ENCODE measurements around the gene PPP6R3.
"Not testable (repeated sequence)": the region's sequence is repeated elsewhere in the genome, so short reads cannot be mapped to it uniquely, and the experiment has no call there.

PPP6R3 gene

GRCh38 chr11:68531129-68531693 lies 70.7 kb downstream of the PPP6R3 start:
- no peak for DNase-seq

- DNase-seq, result no peak
These were observed 72.3 kb downstream of the PPP6R3 start for GRCh38 chr11:68532727-68533369.

- no peak for DNase-seq
These were observed 73.4 kb downstream of the PPP6R3 start for GRCh38 chr11:68533945-68534344.

- no peak for DNase-seq
These were observed 74.5 kb downstream of the PPP6R3 start for GRCh38 chr11:68535098-68535497.

- no peak for DNase-seq
These were observed 76.2 kb downstream of the PPP6R3 start for GRCh38 chr11:68536706-68537105.

GRCh38 chr11:68538025-68538424 lies 77.5 kb downstream of the PPP6R3 start:
- DNase-seq, result no peak

- no peak for DNase-seq
These were observed 78.8 kb downstream of the PPP6R3 start for GRCh38 chr11:68539395-68539794.

- DNase-seq, result not testable (repeated sequence)
These were observed 80.0 kb downstream of the PPP6R3 start for GRCh38 chr11:68540504-68540903.

GRCh38 chr11:68541116-68541515 lies 80.6 kb downstream of the PPP6R3 start:
- DNase-seq, result no peak

GRCh38 chr11:68541991-68542390 lies 81.4 kb downstream of the PPP6R3 start:
- no peak for DNase-seq

- no peak for DNase-seq
These were observed 82.1 kb downstream of the PPP6R3 start for GRCh38 chr11:68542617-68543016.

- DNase-seq, result no peak
These were observed 83.0 kb downstream of the PPP6R3 start for GRCh38 chr11:68543594-68543993.

- DNase-seq, result no peak
These were observed 84.8 kb downstream of the PPP6R3 start for GRCh38 chr11:68545347-68545746.

- DNase-seq, result no peak
These were observed 85.2 kb downstream of the PPP6R3 start for GRCh38 chr11:68545796-68546195.

GRCh38 chr11:68546555-68546954 lies 86.0 kb downstream of the PPP6R3 start:
- DNase-seq, result no peak

GRCh38 chr11:68549789-68550484 lies 89.4 kb downstream of the PPP6R3 start:
- no peak for DNase-seq

GRCh38 chr11:68550485-68550817 lies 89.9 kb downstream of the PPP6R3 start:
- no peak for DNase-seq

GRCh38 chr11:68551223-68551622 lies 90.7 kb downstream of the PPP6R3 start:
- no peak for DNase-seq

- no peak for DNase-seq
These were observed 91.2 kb downstream of the PPP6R3 start for GRCh38 chr11:68551777-68552176.

GRCh38 chr11:68552542-68552941 lies 92.0 kb downstream of the PPP6R3 start:
- no peak for DNase-seq

GRCh38 chr11:68560216-68560615 lies 99.7 kb downstream of the PPP6R3 start:
- no peak for DNase-seq

GRCh38 chr11:68563454-68563853 lies 102.9 kb downstream of the PPP6R3 start:
- no peak for DNase-seq

- DNase-seq, result no peak
These were observed 103.7 kb downstream of the PPP6R3 start for GRCh38 chr11:68564261-68564660.

- no peak for DNase-seq
These were observed 105.2 kb downstream of the PPP6R3 start for GRCh38 chr11:68565768-68566167.

GRCh38 chr11:68567553-68567952 lies 107.0 kb downstream of the PPP6R3 start:
- DNase-seq, result no peak

All from T-helper 9 cell (primary cell).